KOPT-K1 (cell line): ENCODE measurements around the gene OR10A6.

ENCODE experiments used
- H3K27ac ChIP-seq: fragments of 200-600 bp; sonication (generic); 2 replicates; pipeline ENCODE4 v1.5.1; 2016; ENCODE audit warnings: antibody characterized with exemption, mild to moderate bottlenecking, low read depth, low read length; ENCODE audit not compliant: poor library complexity, severe bottlenecking
- H3K36me3 ChIP-seq: fragments of 200-600 bp; sonication (generic); 2 replicates; pipeline ENCODE4 v1.5.1; 2017; ENCODE audit warnings: antibody characterized with exemption, mild to moderate bottlenecking, low read length, moderate library complexity; ENCODE audit not compliant: insufficient read depth
- H3K9me3 ChIP-seq: fragments of 200-600 bp; sonication (generic); 2 replicates; pipeline ENCODE4 v1.5.1; 2017; ENCODE audit warnings: antibody characterized with exemption, low read length, mild to moderate bottlenecking; ENCODE audit not compliant: insufficient read depth, poor library complexity, severe bottlenecking

The OR10A6 gene, protein sequence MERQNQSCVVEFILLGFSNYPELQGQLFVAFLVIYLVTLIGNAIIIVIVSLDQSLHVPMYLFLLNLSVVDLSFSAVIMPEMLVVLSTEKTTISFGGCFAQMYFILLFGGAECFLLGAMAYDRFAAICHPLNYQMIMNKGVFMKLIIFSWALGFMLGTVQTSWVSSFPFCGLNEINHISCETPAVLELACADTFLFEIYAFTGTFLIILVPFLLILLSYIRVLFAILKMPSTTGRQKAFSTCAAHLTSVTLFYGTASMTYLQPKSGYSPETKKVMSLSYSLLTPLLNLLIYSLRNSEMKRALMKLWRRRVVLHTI

GRCh38 chr11:7931168-7931567, at the start of gene OR10A6:
TSS of gene OR10A6 (minus strand) at chr11:7931268. CDS start at chr11:7928662, 2,606 bp downstream.
- H3K36me3 ChIP-seq: no peaks in the 10 kb centered on the region

GRCh38 chr11:7977232-7977917, 46.3 kb upstream of the OR10A6 start:
- no peaks in the 10 kb centered on the region for H3K9me3 ChIP-seq
- H3K27ac ChIP-seq: no peak overlapping the region
- no peaks in the 10 kb centered on the region for H3K36me3 ChIP-seq

More at GRCh38 chr11:7931168-7931567, at the start of gene OR10A6:
- H3K27ac ChIP-seq: no peak within 1 kb of the TSS
- no peaks in the 10 kb centered on the region for H3K9me3 ChIP-seq

GRCh38 chr11:7974668-7975067, 43.6 kb upstream of the OR10A6 start:
- no peak overlapping the region for H3K27ac ChIP-seq
- no peaks in the 10 kb centered on the region for H3K9me3 ChIP-seq
- H3K36me3 ChIP-seq: no peaks in the 10 kb centered on the region

- no peaks in the 10 kb centered on the region for H3K9me3 ChIP-seq
- H3K27ac ChIP-seq: no peak overlapping the region
- H3K36me3 ChIP-seq: no peaks in the 10 kb centered on the region
Observed at GRCh38 chr11:7973011-7973410, 41.9 kb upstream of the OR10A6 start.

DNA sequence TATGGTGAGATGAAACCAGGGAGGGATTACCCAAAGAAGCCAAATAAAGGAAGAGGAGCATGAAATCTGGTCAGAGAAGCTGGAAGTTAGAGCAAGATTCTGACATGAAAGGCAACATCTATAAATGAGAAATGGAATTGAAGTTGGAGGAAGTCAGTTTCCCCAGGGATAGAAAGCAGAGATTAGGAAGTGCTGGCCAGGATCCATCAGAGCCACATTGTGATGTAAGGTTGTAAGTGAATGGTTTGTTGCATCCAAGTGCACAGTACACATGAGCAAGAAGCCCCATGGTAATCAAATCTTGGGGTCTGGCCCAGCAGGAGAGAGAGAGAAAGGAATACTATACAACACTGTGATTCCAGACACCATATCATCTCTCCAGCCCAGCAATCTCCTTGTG, 40.8 kb upstream of the OR10A6 start:
- no peaks in the 10 kb centered on the region for H3K36me3 ChIP-seq
- no peak overlapping the region for H3K27ac ChIP-seq
- H3K9me3 ChIP-seq: no peaks in the 10 kb centered on the region

DNA sequence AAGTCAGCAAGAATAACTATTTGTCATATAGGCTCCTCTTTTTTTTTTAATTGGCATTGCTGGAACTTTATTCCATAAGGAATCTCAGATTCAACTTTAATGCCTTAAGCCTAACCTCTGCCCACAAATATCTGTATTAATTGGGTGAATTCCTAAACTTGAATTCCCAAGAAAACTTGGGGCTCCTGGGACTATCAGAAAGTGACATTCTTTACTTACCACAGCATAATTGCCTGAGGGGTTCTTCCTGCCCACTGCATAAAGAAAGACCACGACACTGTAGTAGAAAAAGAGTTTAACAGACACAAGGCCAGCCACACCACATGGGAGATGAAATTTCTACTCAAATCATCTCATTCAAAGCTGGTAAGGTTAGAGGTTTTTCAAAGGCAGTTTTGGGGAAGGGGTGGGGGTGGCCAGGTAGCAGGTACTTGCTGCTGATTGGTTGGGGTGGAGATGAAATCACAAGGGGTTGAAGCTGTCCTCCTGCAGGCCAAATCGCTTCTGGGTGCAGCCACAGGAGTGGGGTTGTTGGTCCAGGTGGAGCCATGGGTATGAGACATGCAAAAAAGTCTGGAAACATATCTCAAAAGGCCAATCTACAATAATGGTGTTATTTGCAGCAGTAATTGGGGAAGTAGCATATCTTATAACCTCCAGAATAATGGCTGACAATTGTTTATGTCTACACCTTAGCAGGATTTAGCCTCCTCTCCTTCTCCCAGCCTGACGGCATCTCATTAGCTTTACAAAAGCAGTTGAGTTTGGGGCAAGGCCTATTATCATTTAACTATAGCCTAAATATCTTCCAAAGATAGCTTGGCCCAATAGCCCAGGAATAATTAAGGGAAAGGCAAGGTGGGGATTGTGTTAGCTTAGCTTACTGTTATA, 38.9 kb upstream of the OR10A6 start:
- no peak overlapping the region for H3K27ac ChIP-seq
- H3K36me3 ChIP-seq: no peaks in the 10 kb centered on the region
- no peaks in the 10 kb centered on the region for H3K9me3 ChIP-seq

DNA sequence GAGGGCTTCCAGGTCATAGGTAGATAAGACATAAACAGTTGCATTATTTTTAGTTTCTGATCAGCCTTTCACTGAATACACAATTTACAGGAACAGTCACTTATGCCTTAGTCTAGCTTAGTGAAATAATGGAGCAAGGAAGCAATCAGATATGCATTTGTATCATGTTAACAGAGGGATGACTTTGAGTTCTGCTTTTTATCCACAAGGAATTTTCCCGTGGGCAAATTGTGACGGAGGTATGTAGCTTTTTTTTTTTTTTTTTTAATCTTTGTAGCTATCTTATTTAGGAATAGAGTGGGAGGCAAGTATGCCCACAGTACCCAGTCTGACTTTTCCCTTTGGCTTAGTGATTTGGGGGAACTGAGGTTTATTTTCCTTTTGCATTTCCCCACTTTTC, 37.6 kb upstream of the OR10A6 start:
- Histone ChIP-seq H3K36me3 (no peaks in the 10 kb centered on the region), H3K27ac (no peak overlapping the region), H3K9me3 (no peaks in the 10 kb centered on the region)

DNA sequence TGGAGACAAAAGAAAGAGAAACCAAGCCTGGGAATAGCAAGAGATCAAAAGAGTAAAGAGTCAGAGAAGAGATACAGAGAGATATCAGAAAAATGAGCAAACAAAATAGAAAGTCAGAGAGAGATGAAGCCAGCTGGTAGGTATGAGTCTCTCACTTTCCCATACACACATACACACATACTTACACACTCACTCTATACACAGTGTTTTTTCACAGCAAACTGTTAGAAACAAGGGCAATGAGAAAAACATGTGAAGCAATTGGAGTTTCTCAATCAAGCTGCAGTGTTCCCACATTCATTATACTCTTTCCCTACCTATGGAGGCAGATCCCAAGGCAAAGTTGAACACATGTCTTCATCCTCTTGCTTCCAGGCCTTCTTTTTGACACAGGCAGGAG, 36.8 kb upstream of the OR10A6 start:
- peaks cover 4% of the 10 kb centered on the region for H3K9me3 ChIP-seq
- no peaks in the 10 kb centered on the region for H3K36me3 ChIP-seq
- no peak overlapping the region for H3K27ac ChIP-seq

DNA sequence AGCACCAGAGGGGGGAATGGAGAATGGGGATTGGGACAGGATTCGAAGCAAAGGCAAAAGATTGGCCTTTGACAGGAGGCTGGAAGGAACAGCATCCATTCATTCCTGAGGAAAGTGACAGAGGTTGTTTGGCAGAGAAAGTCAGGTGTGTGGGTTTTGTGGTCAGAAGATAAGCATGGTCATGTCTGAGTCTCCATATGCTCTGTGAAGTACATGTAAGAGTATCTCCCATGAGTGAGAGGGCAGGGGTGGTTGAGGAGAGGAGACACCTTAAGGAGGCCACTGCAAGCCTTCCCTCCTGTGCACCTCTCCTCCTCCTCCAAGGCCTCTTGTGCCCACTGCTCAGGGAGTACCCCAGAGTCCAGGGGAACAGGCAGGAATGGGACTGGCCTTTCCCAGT, 36.0 kb upstream of the OR10A6 start:
- Histone ChIP-seq H3K27ac (no peak overlapping the region), H3K9me3 (peaks cover 4% of the 10 kb centered on the region), H3K36me3 (no peaks in the 10 kb centered on the region)

DNA sequence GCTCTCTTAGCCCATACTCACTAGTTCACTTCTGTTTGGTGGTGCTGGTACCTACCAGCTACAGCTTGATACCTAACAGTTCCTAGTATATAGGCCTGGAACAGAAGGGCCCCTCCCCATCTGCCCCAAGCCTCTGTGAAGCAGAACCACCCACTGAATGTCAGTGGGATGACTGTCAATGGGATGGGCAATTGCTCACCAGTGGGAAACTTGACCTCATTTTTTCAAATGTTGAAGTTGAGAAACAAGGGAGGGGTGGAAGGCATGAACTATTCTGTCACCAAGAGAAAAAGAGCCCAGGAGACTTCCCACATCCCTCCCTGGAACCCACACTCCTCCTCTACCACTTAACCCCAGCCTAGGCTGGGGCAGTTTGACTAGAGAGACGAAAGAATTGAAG, 34.3 kb upstream of the OR10A6 start, which contains the start of gene NLRP10:
Gene NLRP10 (minus strand): TSS at position 62 of the 400 bp plus-strand sequence. CDS start 1,952 bp downstream, outside the sequence.
- H3K9me3 ChIP-seq: peaks cover 4% of the 10 kb centered on the region
- H3K36me3 ChIP-seq: no peaks in the 10 kb centered on the region
- no peak within 1 kb of the TSS for H3K27ac ChIP-seq

DNA sequence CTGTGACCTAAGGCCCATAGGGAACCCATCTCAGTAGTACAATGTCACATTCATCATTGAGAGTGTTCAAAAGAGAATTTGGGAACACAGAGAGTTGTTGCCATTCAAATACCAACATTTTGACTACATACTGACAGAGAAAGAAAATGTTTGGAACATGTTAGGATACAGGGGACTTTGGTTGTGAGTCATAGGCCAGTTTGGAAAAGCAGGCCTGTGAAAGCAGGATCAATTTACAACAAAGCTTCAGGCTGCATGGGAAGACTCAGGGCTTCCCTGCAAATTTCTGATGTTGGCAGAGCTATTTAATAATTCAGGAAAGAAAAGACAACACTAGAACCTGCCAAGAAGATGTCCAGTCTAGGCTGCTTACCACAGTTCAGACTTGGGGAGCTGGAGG, 33.8 kb upstream of the OR10A6 start:
- Histone ChIP-seq H3K27ac (no peak overlapping the region), H3K9me3 (peaks cover 4% of the 10 kb centered on the region)

DNA sequence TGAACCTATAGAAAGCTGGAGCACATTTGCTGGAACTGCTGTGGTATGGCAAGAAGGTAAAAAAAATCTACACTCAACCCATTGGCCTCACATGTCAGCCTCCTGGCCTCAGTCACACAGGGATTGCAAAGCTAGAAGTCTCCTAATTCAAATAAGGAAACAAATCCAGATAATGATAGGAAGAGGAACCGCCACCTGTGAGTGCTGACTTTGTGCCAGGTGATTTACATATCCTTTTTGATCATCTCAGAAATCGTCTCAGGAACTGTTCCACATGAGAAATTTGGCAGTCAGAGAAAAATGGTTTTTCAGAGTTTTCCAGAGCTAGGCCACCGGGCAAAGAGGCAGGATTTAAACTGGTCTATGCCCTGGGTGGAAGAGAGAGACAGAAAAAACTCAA, 33.2 kb upstream of the OR10A6 start:
- H3K36me3 ChIP-seq: no peaks in the 10 kb centered on the region
- no peak overlapping the region for H3K27ac ChIP-seq
- peaks cover 4% of the 10 kb centered on the region for H3K9me3 ChIP-seq

More for the DNA sequence above, 33.8 kb upstream of the OR10A6 start:
- H3K36me3 ChIP-seq: no peaks in the 10 kb centered on the region

DNA sequence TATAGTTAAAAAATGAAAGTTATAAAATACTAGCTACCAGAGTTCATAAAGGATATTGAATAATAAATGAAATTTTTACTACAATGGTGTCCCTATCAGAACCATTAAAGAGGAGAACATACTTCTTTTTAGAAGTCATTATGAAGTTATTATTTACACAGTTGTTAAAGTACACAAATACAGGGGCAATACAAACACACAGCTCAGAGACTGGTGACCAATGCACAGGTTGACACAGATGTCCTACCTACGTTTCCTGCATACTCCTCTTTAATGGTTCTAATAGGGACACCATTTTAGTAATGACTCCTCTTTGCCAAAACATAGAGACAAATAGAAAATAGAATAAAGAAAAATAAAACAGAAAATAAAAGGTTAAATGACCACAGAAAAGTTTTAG, 24.1 kb upstream of the OR10A6 start:
- Histone ChIP-seq H3K36me3 (no peaks in the 10 kb centered on the region), H3K27ac (no peak overlapping the region), H3K9me3 (no peaks in the 10 kb centered on the region)

DNA sequence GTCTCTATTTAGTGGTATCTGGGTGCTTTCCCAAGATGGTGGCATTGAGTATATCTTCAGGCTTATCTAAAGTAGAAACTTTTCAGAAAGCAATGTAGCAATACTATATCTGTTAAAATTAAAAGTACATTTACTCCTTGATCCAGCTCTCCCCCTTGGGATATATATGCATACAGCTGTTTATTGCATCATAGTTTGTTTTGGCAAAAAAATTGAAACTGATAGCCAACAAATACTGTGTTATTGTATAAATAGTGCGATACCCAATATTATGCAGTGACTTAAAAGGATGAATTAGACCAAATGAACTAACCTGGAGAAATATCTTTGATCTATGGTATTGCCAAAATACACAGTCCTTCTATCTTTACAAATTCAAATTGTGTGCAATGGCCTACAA, 18.9 kb upstream of the OR10A6 start:
- Histone ChIP-seq H3K9me3 (peaks cover under 1% of the 10 kb centered on the region), H3K27ac (no peak overlapping the region), H3K36me3 (no peaks in the 10 kb centered on the region)

DNA sequence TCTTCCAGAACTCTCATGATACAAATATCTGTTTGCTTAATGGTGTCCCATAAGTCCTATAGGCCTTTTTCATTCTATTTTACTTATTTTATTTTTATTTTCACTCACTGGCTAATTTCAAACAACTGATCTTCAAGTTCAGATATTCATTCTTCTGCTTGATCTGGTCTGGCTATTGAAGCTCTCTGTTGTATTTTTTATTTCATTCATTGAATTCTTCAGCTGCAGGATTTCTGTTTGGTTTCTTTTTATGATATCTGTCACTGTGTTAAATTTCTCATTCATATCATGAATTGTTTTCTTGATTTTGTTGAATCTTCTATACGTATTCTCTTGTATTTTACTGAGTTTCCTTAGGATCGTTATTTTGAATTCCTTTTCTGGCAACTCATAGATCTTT, 13.1 kb upstream of the OR10A6 start:
- Histone ChIP-seq H3K9me3 (peaks cover 13% of the 10 kb centered on the region), H3K27ac (no peak overlapping the region), H3K36me3 (no peaks in the 10 kb centered on the region)
